NOMO-1 (cell line): ENCODE measurements around the gene EPHA4.

Source experiments
- DNase-seq, 2 experiments: peaks; one replicate each; lab custom pipeline; 2025; ENCODE audit not compliant: unreplicated experiment in 2 of 2; lab: John Stamatoyannopoulos, UW

The EPHA4 gene

DNA sequence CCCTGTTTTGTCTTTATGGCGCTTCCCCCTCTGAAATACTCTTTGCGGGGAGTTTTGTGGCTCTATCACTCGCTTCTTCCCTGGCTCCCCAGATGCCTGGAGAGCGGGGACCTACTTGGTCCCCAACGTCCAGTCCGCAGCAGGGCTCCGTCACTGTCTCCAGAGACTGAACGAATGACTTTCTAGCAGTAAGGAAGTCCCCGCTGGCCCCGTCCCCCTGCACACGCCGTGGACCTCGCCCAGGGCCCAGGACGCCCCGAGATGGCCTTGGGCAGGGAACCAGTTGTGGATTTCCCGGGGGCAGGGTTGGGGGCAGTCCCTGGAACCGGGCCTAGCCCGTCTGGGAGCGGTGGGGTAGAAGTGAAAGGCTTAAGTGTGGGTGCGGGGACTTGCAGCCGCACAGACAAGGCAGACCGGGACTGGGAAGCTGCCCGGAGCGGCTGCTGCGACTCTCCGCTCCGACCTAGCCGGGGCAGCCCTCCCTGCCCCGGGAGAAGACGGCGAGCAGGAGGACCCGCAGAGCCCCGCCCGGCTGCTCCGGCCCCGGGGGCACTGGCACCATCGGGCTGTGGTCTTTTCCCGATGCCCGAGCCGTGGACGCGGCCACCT is 821 bp upstream of the EPHA4 start:
- no peak for DNase-seq

DNA sequence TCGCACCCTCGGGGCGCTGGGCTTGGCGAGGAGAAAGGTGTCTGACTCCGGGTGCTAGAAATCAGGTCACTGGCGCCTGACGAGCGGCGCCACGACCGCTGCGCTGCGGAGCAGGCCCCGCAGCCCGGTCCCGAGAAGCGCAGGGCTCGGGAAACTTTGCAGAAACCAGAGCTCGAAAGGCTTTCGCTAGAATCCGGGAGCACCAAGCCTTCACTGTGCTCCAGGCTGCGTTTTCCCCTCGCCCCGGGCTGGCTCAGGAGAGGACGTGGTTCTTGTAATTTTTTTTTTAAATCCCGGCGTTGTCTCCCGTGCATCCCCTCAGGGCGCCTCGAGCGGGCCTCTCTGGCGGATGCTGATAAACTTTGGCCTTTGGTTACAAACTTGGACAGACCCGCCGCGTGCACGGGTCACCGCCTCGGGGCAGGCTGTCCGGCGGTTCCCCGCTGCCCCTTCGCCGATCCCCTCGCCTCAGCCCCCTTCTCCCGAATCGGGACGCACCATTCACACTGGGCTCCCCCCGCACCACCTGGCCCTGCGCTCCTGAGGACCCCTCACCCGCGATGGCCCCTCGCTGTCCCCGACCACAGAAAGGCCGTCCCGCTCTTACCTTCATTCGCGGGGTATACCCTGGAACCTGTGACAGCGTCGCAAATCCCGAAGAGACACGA is 419 bp downstream of the EPHA4 start:
- no peak for DNase-seq

DNA sequence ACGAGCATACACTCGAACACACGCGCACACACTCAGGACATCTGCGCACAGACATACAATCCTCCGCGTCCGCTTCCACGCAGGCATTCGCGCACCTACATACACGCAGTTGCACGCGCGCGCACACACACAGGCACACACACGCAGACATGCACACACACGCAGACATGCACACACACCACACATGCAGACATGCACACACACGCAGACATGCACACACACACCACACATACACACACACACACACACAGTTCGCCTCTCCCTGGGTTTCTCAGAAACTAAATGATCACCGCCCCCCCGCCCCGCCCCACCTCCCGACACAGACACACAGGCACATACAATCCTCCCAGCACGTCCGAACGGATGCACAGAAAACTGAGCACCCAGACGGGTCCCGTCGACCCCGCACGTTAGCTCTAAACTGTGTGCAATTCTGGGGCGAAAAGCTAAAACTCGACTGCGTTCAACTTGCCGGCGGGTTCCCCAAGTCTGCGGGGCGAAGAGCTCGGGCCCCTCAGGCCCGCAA is 1.0 kb downstream of the EPHA4 start:
- no peak for DNase-seq

- DNase-seq: no peak
Observed at GRCh38 chr2:221570321-221570935, 1.7 kb downstream of the EPHA4 start.

DNA sequence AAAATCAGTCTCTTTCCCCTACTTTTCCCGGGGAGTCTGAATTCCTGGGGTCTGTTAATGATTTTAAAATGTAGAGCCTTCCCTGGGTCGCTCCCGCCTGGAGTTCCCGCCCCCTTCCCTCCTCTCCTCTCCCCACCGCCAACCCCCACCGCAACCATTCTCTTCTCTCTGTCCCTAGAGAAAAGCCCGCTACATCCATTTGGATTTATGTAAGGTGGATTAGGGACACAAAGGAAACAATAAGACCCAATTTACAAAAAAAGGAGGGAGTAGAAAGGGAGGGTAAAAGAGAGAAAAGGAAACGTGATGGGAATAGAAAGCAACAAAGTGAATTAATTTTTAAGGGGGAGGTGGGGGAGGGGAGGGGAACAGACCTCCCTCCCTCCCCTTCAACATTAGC is 2.2 kb downstream of the EPHA4 start:
- no peak for DNase-seq

GRCh38 chr2:221569425-221569845 is 2.7 kb downstream of the EPHA4 start:
- DNase-seq: no peak

DNA sequence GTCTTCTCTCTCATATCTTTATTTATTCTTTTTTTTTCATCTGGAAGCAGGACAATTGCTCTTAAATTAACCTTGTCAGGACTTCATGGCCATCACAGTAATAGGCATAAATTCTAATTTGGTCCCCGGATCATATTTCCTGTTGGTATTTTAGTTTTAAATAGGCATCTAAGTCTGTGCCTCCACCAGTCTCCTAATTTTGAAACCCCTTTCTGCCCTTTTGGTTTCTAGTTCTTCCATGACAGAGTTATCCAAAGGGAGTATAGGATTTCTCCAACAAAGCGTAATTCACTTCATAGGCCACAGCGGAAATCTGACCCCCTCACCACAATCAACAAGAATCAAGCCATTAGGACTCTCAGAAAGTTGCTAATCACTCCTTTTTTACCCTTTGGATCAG is 3.8 kb downstream of the EPHA4 start:
- DNase-seq: no peak

- no peak for DNase-seq
Observed at GRCh38 chr2:221567809-221568208, 4.3 kb downstream of the EPHA4 start.

- DNase-seq: no peak
Observed at GRCh38 chr2:221567231-221567760, 4.8 kb downstream of the EPHA4 start.

- DNase-seq: no peak
Observed at GRCh38 chr2:221563270-221563985, 8.7 kb downstream of the EPHA4 start.

DNA sequence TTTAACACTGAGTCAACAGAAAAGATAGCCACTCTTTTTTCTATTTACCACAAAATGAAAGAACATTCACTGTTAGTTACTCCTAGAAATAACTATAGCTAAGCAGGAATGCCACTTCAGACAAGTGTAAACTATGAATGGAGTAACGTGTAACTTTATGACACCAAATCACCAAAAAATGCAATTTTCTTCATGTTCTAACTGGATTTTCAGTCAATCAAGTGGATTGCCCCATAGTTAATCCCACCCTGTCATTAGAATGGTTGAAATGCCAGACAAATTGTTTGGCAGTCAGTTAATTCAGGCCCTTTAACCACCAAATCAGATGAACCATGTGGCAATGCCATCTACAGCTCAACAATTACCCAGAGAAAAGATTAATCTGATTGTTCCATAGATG is 9.9 kb downstream of the EPHA4 start:
- DNase-seq: no peak

DNA sequence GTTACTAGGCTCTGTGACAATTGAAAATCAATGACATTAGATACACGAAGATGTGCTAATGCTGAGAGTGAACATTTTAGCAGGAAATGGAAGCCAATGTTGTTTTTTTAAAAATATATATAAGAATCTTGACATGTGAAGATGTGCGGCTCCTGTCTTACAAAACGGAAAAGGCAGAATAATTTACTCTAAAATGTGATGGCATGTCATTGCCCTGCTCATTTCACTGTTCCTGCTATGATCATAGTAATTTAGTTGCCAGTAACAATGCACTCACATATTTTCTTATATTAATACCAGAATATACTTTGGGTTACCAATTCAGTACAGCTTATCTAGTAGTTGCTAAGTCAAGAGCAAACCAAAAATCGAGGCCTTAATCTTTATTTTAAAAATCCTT is 10.3 kb downstream of the EPHA4 start:
- no peak for DNase-seq

DNA sequence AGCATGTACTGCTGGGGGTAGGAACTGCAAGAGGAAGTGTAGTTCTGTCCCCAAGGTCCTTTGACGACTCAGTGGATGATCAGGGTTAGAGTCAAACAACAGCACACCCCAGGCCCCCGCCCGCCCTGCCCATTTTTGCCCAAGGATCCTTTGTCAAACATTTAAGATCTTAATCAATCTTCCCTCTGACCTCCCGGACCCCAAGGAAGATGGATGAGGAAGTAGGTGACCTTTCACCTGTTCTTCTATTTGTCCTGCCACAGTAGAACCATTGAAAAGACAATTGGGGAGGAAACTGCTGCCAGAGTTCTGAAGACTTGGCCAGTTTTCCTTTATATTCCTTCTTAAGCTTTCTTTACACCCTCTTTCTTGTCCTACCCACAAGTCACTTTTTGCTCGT is 12.1 kb downstream of the EPHA4 start:
- DNase-seq: no peak

DNA sequence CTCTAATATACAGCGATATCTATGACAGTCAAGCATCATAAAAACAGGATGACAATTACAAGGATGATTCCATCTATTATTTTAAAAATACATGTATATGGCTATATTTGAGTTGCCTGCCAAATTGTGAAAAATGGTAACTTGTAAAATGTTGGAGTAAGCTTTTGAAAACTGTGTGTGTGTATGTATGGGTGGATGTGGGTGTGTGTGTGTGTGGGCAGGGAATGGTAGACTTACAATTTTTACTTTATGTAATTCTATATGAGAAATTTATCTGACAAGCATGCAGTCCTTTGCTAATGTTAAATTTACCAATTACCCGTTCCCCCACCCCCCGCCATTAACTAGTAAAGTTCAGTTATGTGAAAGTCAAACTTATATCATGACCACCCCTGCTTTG is 14.0 kb downstream of the EPHA4 start:
- DNase-seq: no peak

- no peak for DNase-seq
Observed at GRCh38 chr2:221555494-221555846, 16.6 kb downstream of the EPHA4 start.

DNA sequence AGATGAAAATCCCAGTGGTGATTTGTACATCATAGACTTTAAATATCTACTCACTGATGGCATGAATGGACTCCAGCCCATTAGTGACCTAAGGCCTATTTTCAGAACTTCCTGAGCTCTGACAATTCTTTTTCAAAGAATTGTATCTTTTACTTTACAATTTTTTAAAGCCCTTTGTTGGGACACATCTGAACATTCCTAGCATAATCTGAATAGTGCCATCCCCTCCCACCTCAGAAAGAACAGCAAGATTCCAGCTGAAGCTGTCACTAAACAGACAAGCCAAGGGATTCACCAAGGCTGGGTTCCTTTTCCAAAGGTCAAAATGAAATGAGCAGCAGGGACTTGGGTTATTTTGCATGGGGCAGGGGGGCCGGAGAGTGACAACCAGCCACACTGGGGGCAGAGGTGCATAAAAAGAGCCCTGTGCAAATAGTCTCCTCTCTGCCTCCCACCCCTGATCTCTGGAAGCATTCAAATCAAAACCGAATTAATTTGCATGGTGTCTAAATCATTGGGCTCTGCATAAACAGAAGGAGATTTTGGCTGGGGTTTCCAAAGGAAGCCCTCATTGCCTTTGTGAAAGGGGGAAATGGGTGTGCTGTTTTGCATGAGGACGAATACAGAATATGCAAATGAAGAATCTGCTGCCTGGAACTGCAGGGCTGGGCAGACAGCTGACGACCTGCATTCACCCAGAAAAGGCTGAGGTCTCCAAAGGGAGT is 17.2 kb downstream of the EPHA4 start:
- no peak for DNase-seq

GRCh38 chr2:221553333-221553732 is 18.8 kb downstream of the EPHA4 start:
- no peak for DNase-seq

GRCh38 chr2:221552291-221552690 is 19.8 kb downstream of the EPHA4 start:
- no peak for DNase-seq

DNA sequence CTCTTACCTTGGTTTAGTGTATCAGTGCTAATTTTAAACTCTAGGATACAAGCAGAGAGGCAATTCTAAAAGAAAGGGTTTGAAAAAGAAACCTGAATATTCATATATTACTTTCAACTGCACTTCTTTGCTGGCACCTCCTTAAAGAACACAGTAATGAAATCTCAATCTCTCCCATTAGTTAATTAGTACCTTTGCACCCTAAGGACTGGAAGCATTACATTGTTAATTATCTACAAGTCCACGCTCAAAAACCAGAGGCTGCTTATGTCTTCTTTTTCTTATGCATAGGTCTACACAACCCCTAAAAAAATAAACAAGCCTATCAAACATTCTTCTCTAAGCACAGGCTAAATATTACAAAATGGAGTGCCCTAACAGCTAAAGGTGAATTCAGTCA is 20.2 kb downstream of the EPHA4 start:
- DNase-seq: no peak

DNA sequence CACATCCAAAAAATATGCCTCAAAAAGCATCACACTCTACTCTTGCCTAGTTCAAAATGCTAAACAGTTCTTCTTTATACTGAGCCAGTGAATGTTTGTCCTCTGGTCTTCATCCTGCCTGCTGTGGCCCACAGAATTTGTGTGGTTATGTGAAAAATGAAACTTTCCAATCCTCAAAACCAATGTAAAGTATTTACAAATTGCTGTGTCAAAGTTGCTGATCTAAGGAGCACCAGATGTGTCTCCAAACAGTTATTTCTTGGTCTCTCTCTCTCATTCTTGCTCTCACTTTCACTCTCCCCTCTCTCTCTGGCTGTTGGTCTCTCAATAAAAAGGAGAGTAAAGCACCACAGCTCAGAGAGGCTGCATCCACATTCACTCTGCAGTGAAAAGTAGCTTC is 23.0 kb downstream of the EPHA4 start:
- no peak for DNase-seq
